GM21360 (cell line): ENCODE results near the gene GPR142.

Experiments
- ATAC-seq: cut with Tn5 transposase; IDR thresholded peaks from one replicate; pipeline ENCODE4 v1.9.1; 2021; ENCODE audit warnings: mild to moderate bottlenecking, moderate library complexity; ENCODE audit not compliant: unreplicated experiment

GPR142 gene

GRCh38 chr17:74368341-74369081 lies 1.2 kb downstream of the GPR142 start:
- no peak for ATAC-seq

GRCh38 chr17:74369221-74369620 lies 1.9 kb downstream of the GPR142 start:
- ATAC-seq: no peak

GRCh38 chr17:74369665-74370490 lies 2.6 kb downstream of the GPR142 start:
- ATAC-seq: no peak

- ATAC-seq: no peak
Observed at GRCh38 chr17:74371653-74372147, 4.4 kb downstream of the GPR142 start.

GRCh38 chr17:74372426-74372825 lies 5.1 kb downstream of the GPR142 start:
- no peak for ATAC-seq

- ATAC-seq: no peak
Observed at GRCh38 chr17:74373838-74374606, 6.7 kb downstream of the GPR142 start.

- ATAC-seq: no peak
Observed at GRCh38 chr17:74374858-74375257, 7.6 kb downstream of the GPR142 start.

GRCh38 chr17:74379495-74380085 lies 12.3 kb downstream of the GPR142 start:
- ATAC-seq: no peak

- no peak for ATAC-seq
Observed at GRCh38 chr17:74380086-74380958, 13.0 kb downstream of the GPR142 start.

- no peak for ATAC-seq
Observed at GRCh38 chr17:74380959-74381808, 13.9 kb downstream of the GPR142 start.

GRCh38 chr17:74383141-74383540 lies 15.8 kb downstream of the GPR142 start:
- no peak for ATAC-seq

- ATAC-seq: no peak
Observed at GRCh38 chr17:74385201-74385600, 17.9 kb downstream of the GPR142 start.

- no peak for ATAC-seq
Observed at GRCh38 chr17:74386386-74386785, 19.1 kb downstream of the GPR142 start.

GRCh38 chr17:74387365-74388218 lies 20.3 kb downstream of the GPR142 start:
- no peak for ATAC-seq

GRCh38 chr17:74389084-74389753 lies 21.9 kb downstream of the GPR142 start:
- ATAC-seq: no peak

- ATAC-seq: no peak
Observed at GRCh38 chr17:74389937-74390679, 22.8 kb downstream of the GPR142 start.
